Sigmoid colon (tissue), 4 donors: ENCODE results near the gene MTERF1.

Experiments
- EP300 ChIP-seq, 4 donors: sonication (generic); formaldehyde crosslinking; IDR thresholded peaks; one replicate each; pipeline ENCODE4 v1.6.1; 2017; ENCODE audit warnings: antibody characterized with exemption in 4 of 4
- POLR2A ChIP-seq, 2 donors: fragments of 450-650 bp; IDR thresholded peaks; one replicate each; pipeline ENCODE4 v1.6.1; 2016; ENCODE audit warnings: antibody characterized with exemption in 2 of 2, mild to moderate bottlenecking in 2 of 2, moderate library complexity in 2 of 2

GRCh38 chr7:91864070-91864469 is 16.4 kb downstream of the MTERF1 start:
- TF ChIP-seq POLR2A (IDR thresholded peaks at IDR 0.05): no peak
- TF ChIP-seq EP300 (IDR thresholded peaks at IDR 0.05): no peak
